Measurements from ENCODE around the gene VTI1A. TPM values are rescaled to one million over a fixed set of nuclear protein-coding genes. Genes with fewer than 3 reads are reported as not detected.

Gene VTI1A
- total RNA-seq, 1 donor from 2014 or later: 32.6 TPM

- Mint-ChIP-seq H3K4me1 (ENCODE audit: unreplicated experiment) (peaks cover 5% of the 10 kb centered on the region), H3K9me3 (no peaks in the 10 kb centered on the region), H3K4me3 (no peak overlapping the region), H3K36me3 (peaks cover 8% of the 10 kb centered on the region), H3K27me3 (no peaks in the 10 kb centered on the region), H3K27ac (no peak overlapping the region)
- TF ChIP-seq, protein P1, sequence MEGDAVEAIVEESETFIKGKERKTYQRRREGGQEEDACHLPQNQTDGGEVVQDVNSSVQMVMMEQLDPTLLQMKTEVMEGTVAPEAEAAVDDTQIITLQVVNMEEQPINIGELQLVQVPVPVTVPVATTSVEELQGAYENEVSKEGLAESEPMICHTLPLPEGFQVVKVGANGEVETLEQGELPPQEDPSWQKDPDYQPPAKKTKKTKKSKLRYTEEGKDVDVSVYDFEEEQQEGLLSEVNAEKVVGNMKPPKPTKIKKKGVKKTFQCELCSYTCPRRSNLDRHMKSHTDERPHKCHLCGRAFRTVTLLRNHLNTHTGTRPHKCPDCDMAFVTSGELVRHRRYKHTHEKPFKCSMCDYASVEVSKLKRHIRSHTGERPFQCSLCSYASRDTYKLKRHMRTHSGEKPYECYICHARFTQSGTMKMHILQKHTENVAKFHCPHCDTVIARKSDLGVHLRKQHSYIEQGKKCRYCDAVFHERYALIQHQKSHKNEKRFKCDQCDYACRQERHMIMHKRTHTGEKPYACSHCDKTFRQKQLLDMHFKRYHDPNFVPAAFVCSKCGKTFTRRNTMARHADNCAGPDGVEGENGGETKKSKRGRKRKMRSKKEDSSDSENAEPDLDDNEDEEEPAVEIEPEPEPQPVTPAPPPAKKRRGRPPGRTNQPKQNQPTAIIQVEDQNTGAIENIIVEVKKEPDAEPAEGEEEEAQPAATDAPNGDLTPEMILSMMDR (conservative IDR thresholded peaks at IDR 0.05): no peak
- no peak for DNase-seq (ENCODE audit: extremely low spot score, unreplicated experiment)
Observed at GRCh38 chr10:112507988-112508387, 61.0 kb downstream of the VTI1A start.

DNA sequence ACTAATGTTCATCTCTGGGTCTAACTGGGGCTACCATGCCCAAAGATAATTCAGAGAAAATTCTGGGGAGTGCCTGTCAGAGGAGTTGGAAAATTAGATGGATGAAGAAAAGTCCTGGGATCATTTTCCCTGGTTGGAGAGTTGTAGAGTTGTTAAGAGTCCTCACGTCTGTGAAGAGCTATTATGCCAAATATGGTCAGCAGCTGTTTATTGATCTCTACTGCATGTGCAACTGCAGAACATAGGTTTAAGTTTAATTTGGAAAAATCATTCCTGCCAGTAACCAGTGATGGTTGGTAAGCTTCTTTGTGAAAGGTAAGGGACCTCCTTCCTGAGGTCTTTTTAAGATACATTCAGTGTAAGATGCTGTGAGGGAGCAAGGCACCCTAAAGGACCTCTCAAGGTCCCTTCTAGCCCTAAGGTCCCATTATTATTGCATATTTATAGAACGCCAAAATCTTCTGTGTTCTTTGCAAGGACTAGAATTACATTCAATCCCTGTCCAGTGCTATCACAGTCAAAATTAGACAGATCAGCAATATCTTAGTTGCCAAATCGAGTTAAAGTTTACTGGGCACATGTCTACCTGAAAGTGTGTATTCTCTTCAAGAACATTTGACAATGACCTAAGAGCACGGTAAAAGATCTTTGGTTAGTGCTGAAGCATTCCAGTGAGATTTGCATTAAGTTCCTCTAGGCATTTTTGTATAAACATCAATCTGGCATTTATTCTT is 62.7 kb downstream of the VTI1A start:
- TF ChIP-seq, protein P1 (conservative IDR thresholded peaks at IDR 0.05): no peak
- H3K36me3 Mint-ChIP-seq: peaks cover 4% of the 10 kb centered on the region
- H3K27me3 Mint-ChIP-seq: no peaks in the 10 kb centered on the region
- DNase-seq (ENCODE audit: extremely low spot score, unreplicated experiment): no peak
- H3K4me1 Mint-ChIP-seq (ENCODE audit: unreplicated experiment): peaks cover 5% of the 10 kb centered on the region
- H3K9me3 Mint-ChIP-seq: no peaks in the 10 kb centered on the region
- no peak overlapping the region for H3K4me3 Mint-ChIP-seq
- H3K27ac Mint-ChIP-seq: no peak overlapping the region

GRCh38 chr10:112510384-112510783 is 63.4 kb downstream of the VTI1A start:
- no peaks in the 10 kb centered on the region for H3K27me3 Mint-ChIP-seq

GRCh38 chr10:112512294-112512693 is 65.3 kb downstream of the VTI1A start:
- DNase-seq (ENCODE audit: extremely low spot score, unreplicated experiment): no peak
- Mint-ChIP-seq H3K36me3 (peaks cover 8% of the 10 kb centered on the region), H3K4me1 (ENCODE audit: unreplicated experiment) (peaks cover 4% of the 10 kb centered on the region), H3K27me3 (no peaks in the 10 kb centered on the region), H3K4me3 (no peak overlapping the region), H3K27ac (no peak overlapping the region), H3K9me3 (no peaks in the 10 kb centered on the region)
- TF ChIP-seq, protein P1 (conservative IDR thresholded peaks at IDR 0.05): no peak

More at GRCh38 chr10:112510384-112510783, 63.4 kb downstream of the VTI1A start:
- Mint-ChIP-seq H3K36me3 (peaks cover 4% of the 10 kb centered on the region), H3K9me3 (no peaks in the 10 kb centered on the region), H3K27ac (no peak overlapping the region), H3K4me3 (no peak overlapping the region), H3K4me1 (ENCODE audit: unreplicated experiment) (peaks cover 5% of the 10 kb centered on the region)
- no peak for DNase-seq (ENCODE audit: extremely low spot score, unreplicated experiment)
- TF ChIP-seq, protein P1 (conservative IDR thresholded peaks at IDR 0.05): no peak

- no peaks in the 10 kb centered on the region for H3K27me3 Mint-ChIP-seq
Observed at GRCh38 chr10:112515126-112515525, 68.1 kb downstream of the VTI1A start.

More at GRCh38 chr10:112515126-112515525, 68.1 kb downstream of the VTI1A start:
- no peak for DNase-seq (ENCODE audit: extremely low spot score, unreplicated experiment)
- Mint-ChIP-seq H3K4me1 (ENCODE audit: unreplicated experiment) (no peaks in the 10 kb centered on the region), H3K36me3 (peaks cover 8% of the 10 kb centered on the region), H3K27ac (no peak overlapping the region), H3K9me3 (no peaks in the 10 kb centered on the region), H3K4me3 (no peak overlapping the region)
- TF ChIP-seq, protein P1 (conservative IDR thresholded peaks at IDR 0.05): no peak
